Activated CD8-positive, alpha-beta T cell treated with anti-CD3 and anti-CD28 coated beads, Interleukin-2, amount 10 ng/mL, durations not matched to agents 7 days and 5 days (primary cell): ENCODE results near the gene AURKAIP1. TPM values are rescaled to one million over a fixed set of nuclear protein-coding genes. Genes with fewer than 3 reads are reported as not detected.

Experiments used
- ATAC-seq: fragments of 150-1000 bp; cut with Tn5 transposase; one replicate; pipeline ENCODE4 v1.10.0; 2021; ENCODE audit warnings: moderate library complexity
- CTCF ChIA-PET: fragments of 350-600 bp; sonication (Branson Sonifier 250); formaldehyde crosslinking; loops from one replicate; lab custom pipeline; 2021; ENCODE audit warnings: antibody characterized with exemption; lab: Charles Lee
- POLR2A ChIA-PET: fragments of 350-600 bp; sonication (Branson Sonifier 250); formaldehyde crosslinking; loops from one replicate; lab custom pipeline; 2021; ENCODE audit warnings: antibody characterized with exemption; lab: Charles Lee
- DNase-seq: peaks from one replicate; pipeline ENCODE4 v3.0.0-alpha.2; 2020
- H3K27ac Mint-ChIP-seq: one replicate; pipeline ENCODE4 v1.8.0; 2021; ENCODE audit warnings: mild to moderate bottlenecking, mixed read lengths
- H3K27me3 Mint-ChIP-seq: one replicate; pipeline ENCODE4 v1.8.0; 2021; ENCODE audit warnings: low read depth, mixed read lengths
- H3K36me3 Mint-ChIP-seq: one replicate; pipeline ENCODE4 v1.8.0; 2021; ENCODE audit warnings: low read depth, mixed read lengths
- H3K4me1 Mint-ChIP-seq: one replicate; pipeline ENCODE4 v1.8.0; 2021; ENCODE audit warnings: low read depth, mixed read lengths
- H3K4me3 Mint-ChIP-seq: one replicate; pipeline ENCODE4 v1.8.0; 2021; ENCODE audit warnings: mild to moderate bottlenecking, mixed read lengths
- H3K9me3 Mint-ChIP-seq: one replicate; pipeline ENCODE4 v1.8.0; 2022; ENCODE audit warnings: mixed read lengths; ENCODE audit not compliant: insufficient read depth
- total RNA-seq, 2 experiments: library from RNA; stranded (reverse); gene quantifications; one replicate each; pipeline ENCODE4 v1.2.3, GENCODE V29; 2021

The AURKAIP1 gene
- total RNA-seq, 2 experiments from 2014 or later = 120 to 123 TPM

- Mint-ChIP-seq H3K4me3 (peak within 1 kb of the TSS; percentile 70), H3K4me1 (peaks cover 29% of the 10 kb centered on the region), H3K36me3 (no peaks in the 10 kb centered on the region), H3K9me3 (no peaks in the 10 kb centered on the region), H3K27ac (peak within 1 kb of the TSS; percentile 57), H3K27me3 (peaks cover 21% of the 10 kb centered on the region)
- CTCF ChIA-PET = interaction anchor here (1.9 to 2.6 kb wide), 2 partner anchors 22 to 26 kb away, joined by 8 to 12 read pairs; partner anchors contain the start of gene AURKAIP1
- POLR2A ChIA-PET = no interaction called here
- DNase-seq (peak; percentile 73), ATAC-seq (peak; percentile 84)
Observed at GRCh38 chr1:1349256-1350012, 25.6 kb downstream of the AURKAIP1 start, which contains the start of gene DVL1. Gene DVL1 (minus strand): TSS chr1:1349418. CDS start chr1:1349065, 353 bp downstream.

DNA sequence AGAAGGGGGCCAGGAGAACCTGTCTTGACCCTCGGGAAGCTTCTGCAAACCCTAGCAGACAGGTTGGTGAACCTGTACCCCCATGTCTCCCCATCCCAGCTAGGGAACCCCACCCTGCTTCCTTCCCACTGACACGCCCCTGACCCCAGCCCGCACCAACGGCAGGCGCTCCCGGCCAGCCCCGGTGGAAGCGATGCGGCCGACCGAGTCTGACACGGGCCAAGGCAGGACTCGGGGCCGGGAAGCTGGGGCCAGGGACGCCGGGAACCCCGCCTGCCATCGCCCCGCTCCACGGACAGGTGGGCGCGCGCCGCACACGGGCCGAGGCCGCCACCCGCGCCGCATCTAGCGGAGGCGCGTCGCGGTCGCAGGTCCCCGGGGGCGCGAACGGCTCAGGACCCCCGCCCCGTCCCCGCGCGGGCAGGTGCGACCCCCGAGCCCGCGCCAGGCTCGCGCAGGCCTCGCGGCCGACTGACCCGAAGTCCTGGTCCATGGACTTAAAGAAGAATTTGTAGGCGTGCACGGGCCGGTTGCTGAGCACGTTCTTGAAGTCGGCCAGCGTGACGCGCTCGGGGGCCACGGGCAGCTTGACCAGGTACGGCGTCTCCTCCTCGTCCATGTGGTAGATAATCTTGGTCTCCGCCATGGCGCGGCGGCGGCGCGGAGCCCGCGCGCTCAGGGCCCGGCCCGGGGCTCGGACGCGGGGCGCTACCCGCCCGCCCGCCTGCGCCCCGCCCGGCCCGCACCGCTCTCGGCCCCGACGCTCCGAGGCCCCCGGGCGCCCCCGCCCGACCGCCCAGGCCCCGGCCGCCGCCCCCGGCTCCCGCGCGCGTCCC lies 26.4 kb downstream of the AURKAIP1 start:
- POLR2A ChIA-PET = interaction anchor here (0.6 kb wide), 1 partner anchor 72 kb away, joined by 3 read pairs; no protein-coding TSS in a partner anchor

GRCh38 chr1:1347663-1348419 lies 27.2 kb downstream of the AURKAIP1 start:
- peaks cover 9% of the 10 kb centered on the region for H3K27me3 Mint-ChIP-seq
- CTCF ChIA-PET = interaction anchor here (1.0 to 2.6 kb wide), 4 partner anchors 14 to 225 kb away, joined by 3 to 12 read pairs (median 6); partner anchors contain the start of gene AURKAIP1
- no peak for ATAC-seq
- H3K4me3 Mint-ChIP-seq = peak overlapping the region; percentile 70
- H3K36me3 Mint-ChIP-seq = no peaks in the 10 kb centered on the region
- DNase-seq = no peak
- H3K27ac Mint-ChIP-seq = peak overlapping the region; percentile 57
- peaks cover 27% of the 10 kb centered on the region for H3K4me1 Mint-ChIP-seq
- POLR2A ChIA-PET = no interaction called here
- no peaks in the 10 kb centered on the region for H3K9me3 Mint-ChIP-seq

More for the DNA sequence above, 26.4 kb downstream of the AURKAIP1 start:
- Mint-ChIP-seq H3K9me3 (no peaks in the 10 kb centered on the region), H3K27me3 (peaks cover 15% of the 10 kb centered on the region), H3K4me3 (peak overlapping the region; percentile 70), H3K36me3 (no peaks in the 10 kb centered on the region), H3K4me1 (peaks cover 27% of the 10 kb centered on the region), H3K27ac (peak overlapping the region; percentile 57)
- CTCF ChIA-PET = interaction anchor here (1.0 to 2.6 kb wide), 4 partner anchors 15 to 226 kb away, joined by 3 to 12 read pairs (median 6); partner anchors contain the start of gene AURKAIP1
- ATAC-seq (peak; percentile 47), DNase-seq (no peak)

DNA sequence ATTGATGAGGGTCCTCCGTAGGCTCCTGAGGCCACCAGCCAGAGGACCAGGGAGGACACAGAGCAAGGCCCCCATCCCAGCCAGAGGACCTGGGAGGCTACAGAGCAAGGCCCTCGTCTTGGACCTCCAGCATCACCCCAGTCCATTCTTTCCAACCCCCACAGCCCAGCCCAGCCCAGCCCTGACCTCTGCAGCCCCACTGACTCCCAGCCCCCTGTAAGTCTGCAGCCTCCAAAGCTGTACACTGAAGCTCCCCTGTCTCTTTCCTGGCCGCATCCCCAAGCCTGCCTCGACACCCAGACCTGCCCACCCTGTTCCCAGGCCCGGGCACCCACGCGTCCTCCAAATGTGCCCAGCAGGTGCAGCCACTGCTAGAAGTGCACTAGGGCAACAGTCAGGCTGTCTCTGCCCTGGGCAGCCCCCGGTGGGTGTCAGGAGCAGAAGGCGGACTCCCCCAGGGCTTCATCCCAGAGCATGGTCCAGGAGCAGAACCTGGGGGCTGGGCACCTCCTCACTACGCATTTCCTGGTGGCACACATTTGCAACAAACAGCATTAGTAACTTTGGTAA lies 27.9 kb downstream of the AURKAIP1 start:
- peak overlapping the region; percentile 70 for H3K4me3 Mint-ChIP-seq
- H3K9me3 Mint-ChIP-seq = no peaks in the 10 kb centered on the region
- peaks cover 21% of the 10 kb centered on the region for H3K4me1 Mint-ChIP-seq
- CTCF ChIA-PET = interaction anchor here (1.9 to 2.6 kb wide), 2 partner anchors 25 to 28 kb away, joined by 8 to 12 read pairs; partner anchors contain the start of gene AURKAIP1
- DNase-seq (no peak), ATAC-seq (no peak)
- POLR2A ChIA-PET = no interaction called here
- peaks cover 2% of the 10 kb centered on the region for H3K27me3 Mint-ChIP-seq
- H3K36me3 Mint-ChIP-seq = no peaks in the 10 kb centered on the region
- H3K27ac Mint-ChIP-seq = no peak overlapping the region

DNA sequence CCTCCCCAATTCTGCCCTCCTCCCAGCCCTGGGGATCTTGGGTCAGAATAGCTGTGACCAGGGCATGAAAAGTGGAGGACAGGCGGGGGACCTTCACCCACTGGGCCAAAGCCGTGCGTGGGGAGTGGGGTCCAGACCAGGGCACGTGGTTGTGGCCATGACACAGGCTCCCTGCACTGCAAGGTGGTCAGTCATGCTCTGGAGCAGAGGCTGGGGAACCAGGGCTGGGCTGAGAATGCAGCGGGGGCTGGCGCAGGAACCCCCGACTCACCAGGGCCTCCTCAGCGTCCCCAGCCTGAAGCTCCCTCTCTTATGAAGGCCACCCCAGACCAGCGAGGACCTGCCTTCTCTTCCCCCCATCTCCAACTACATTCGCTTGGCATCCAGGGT lies 28.5 kb downstream of the AURKAIP1 start:
- no peaks in the 10 kb centered on the region for H3K36me3 Mint-ChIP-seq
- CTCF ChIA-PET = interaction anchor here (2.6 kb wide), 1 partner anchor 29 kb away, joined by 8 read pairs; the partner anchor contains the start of gene AURKAIP1
- DNase-seq (no peak), ATAC-seq (no peak)
- POLR2A ChIA-PET = no interaction called here
- peaks cover 20% of the 10 kb centered on the region for H3K4me1 Mint-ChIP-seq
- H3K27ac Mint-ChIP-seq = no peak overlapping the region
- H3K9me3 Mint-ChIP-seq = no peaks in the 10 kb centered on the region
- H3K27me3 Mint-ChIP-seq = no peaks in the 10 kb centered on the region
- no peak overlapping the region for H3K4me3 Mint-ChIP-seq

GRCh38 chr1:1345860-1346500 lies 29.0 kb downstream of the AURKAIP1 start:
- no peak for ATAC-seq
- no peak overlapping the region for H3K4me3 Mint-ChIP-seq
- CTCF ChIA-PET = no interaction called here

DNA sequence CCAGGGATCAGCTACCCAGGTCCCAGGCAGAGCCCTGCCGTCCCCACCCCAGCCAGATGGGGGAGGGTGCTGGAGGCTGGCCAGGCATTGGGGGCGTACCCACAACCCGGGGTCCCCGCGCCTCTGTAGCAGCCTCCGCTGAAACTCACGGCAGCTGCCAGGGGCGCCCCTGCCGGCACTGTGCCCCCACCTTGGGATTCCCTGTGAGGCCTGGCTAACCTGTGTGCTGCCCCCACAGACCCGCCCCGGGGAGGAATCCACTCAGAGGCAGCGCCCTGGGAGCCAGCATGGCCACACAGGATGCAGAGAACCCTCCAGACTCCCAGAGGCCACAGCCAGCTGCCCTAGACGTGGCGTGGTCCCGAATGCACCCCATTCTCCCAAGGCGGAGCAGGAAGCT lies 29.6 kb downstream of the AURKAIP1 start:
- ATAC-seq (no peak), DNase-seq (no peak)
- ChIA-PET CTCF (no interaction called here), POLR2A (interaction anchor here (1.4 kb wide), 1 partner anchor 30 kb away, joined by 3 read pairs; the partner anchor contains the start of gene AURKAIP1)
- Mint-ChIP-seq H3K36me3 (peaks cover 11% of the 10 kb centered on the region), H3K27me3 (no peaks in the 10 kb centered on the region), H3K4me3 (no peak overlapping the region), H3K27ac (no peak overlapping the region), H3K9me3 (no peaks in the 10 kb centered on the region), H3K4me1 (peaks cover 20% of the 10 kb centered on the region)

More at GRCh38 chr1:1345860-1346500, 29.0 kb downstream of the AURKAIP1 start:
- Mint-ChIP-seq H3K9me3 (no peaks in the 10 kb centered on the region), H3K27me3 (no peaks in the 10 kb centered on the region), H3K36me3 (peaks cover 5% of the 10 kb centered on the region), H3K27ac (no peak overlapping the region), H3K4me1 (peaks cover 20% of the 10 kb centered on the region)
- POLR2A ChIA-PET = interaction anchor here (1.4 kb wide), 1 partner anchor 29 kb away, joined by 3 read pairs; the partner anchor contains the start of gene AURKAIP1
- no peak for DNase-seq

DNA sequence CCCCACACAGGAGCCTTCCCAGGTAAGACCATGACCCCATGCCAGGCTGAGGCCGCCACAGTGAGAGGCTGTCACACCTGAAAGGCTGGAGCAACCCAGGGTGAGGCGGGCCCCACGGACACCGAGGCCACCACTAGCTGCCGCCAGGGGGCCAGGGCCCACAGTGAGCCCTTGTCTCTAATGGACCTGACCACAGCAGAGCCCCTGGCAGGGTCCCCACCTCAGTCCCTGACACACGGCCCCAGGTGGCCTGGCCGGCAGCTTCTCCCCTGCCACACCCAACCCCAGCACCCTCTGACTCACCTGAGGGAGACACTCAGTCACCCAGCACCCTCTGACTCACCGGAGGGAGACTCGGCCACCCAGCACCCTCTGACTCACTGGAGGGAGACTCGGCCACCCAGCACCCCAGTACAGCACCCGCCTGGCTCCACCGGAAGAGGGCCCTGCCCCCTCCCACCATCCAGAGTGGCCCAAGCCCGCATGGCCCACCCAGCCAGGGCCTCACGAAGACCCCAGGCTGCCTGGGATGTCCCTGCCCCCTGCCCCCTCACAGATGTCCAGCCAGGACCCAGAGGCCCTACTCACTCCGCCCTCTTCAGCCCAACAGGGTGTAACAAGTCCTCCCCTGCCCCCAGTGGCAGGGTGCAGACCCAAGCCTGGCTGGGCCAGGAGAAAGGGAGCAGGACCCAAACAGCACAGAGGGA lies 30.2 kb downstream of the AURKAIP1 start:
- H3K36me3 Mint-ChIP-seq = peaks cover 11% of the 10 kb centered on the region
- no peaks in the 10 kb centered on the region for H3K27me3 Mint-ChIP-seq
- CTCF ChIA-PET = no interaction called here
- DNase-seq = no peak
- ATAC-seq = no peak
- H3K4me1 Mint-ChIP-seq = peaks cover 20% of the 10 kb centered on the region
- POLR2A ChIA-PET = interaction anchor here (1.4 kb wide), 1 partner anchor 30 kb away, joined by 3 read pairs; the partner anchor contains the start of gene AURKAIP1
- no peak overlapping the region for H3K4me3 Mint-ChIP-seq
- no peaks in the 10 kb centered on the region for H3K9me3 Mint-ChIP-seq
- no peak overlapping the region for H3K27ac Mint-ChIP-seq

GRCh38 chr1:1343811-1344421 lies 31.1 kb downstream of the AURKAIP1 start:
- no peak for DNase-seq
- no peak for ATAC-seq
- H3K4me1 Mint-ChIP-seq = peaks cover 20% of the 10 kb centered on the region
- H3K4me3 Mint-ChIP-seq = no peak overlapping the region
- H3K36me3 Mint-ChIP-seq = peaks cover 14% of the 10 kb centered on the region
- H3K9me3 Mint-ChIP-seq = no peaks in the 10 kb centered on the region
- no peaks in the 10 kb centered on the region for H3K27me3 Mint-ChIP-seq
- H3K27ac Mint-ChIP-seq = no peak overlapping the region
- ChIA-PET POLR2A (no interaction called here), CTCF (no interaction called here)
